Activated naive CD4-positive, alpha-beta T cell treated with anti-CD3 and anti-CD28 coated beads, Interleukin-2, amount 50 U/mL, for 24 hours (primary cell): ENCODE measurements around the gene ATL2.

Experiments
- H3K27ac Mint-ChIP-seq: one replicate; pipeline ENCODE4 v1.8.0; 2021; ENCODE audit warnings: mild to moderate bottlenecking, mixed read lengths
- H3K27me3 Mint-ChIP-seq: one replicate; pipeline ENCODE4 v1.8.0; 2021; ENCODE audit warnings: mixed read lengths
- H3K36me3 Mint-ChIP-seq: one replicate; pipeline ENCODE4 v1.8.0; 2021; ENCODE audit warnings: mixed read lengths
- H3K4me1 Mint-ChIP-seq: one replicate; pipeline ENCODE4 v1.8.0; 2021; ENCODE audit warnings: mixed read lengths
- H3K4me3 Mint-ChIP-seq: one replicate; pipeline ENCODE4 v1.8.0; 2021; ENCODE audit warnings: mild to moderate bottlenecking, mixed read lengths
- H3K9me3 Mint-ChIP-seq: one replicate; pipeline ENCODE4 v1.8.0; 2021; ENCODE audit warnings: mixed read lengths

The ATL2 gene

DNA sequence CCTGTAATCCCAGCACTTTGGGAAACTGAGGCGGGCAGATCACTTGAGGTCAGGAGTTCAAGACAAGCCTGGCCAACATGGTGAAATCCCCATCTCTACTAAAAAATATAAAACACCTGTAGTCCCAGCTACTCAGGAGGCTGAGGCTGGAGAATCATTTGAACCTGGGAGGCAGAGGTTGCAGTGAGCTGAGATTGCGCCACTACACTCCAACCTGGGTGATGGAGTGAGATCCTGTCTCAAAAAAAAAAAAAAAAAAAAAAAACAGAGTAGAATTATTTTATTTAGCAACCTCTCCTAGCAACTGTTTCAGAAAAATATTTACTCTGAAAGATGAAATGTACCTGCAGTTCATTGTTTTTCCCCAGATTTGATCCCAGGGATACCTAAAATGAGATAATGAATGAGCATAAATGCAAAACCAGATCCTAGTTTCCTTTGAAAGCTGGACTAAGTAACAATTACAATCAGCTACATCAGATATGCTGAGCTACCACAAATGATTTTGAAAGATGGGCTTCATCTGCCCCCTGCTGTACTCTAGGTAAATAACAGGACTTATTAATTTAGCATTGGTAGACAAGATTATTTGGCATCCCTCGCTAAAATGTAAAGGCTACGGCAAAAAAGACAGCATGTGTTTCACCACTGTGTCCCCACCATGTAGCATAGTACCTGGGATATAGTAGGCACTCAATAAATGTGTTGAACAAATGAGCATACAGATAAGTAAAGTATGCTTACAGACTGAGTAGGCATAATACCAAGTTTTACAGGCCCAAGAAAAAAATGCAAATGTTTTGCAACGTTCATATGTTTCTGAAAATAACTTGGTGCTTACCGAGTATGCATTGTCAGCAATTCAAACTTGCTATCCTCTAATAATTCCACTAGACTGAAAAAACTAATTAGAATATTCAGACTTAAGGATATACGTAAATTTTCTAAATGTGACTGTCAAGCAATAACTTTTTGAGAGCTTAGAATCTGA, 102.5 kb downstream of the ATL2 start:
- H3K4me1 Mint-ChIP-seq = peaks cover 3% of the 10 kb centered on the region
- no peaks in the 10 kb centered on the region for H3K9me3 Mint-ChIP-seq
- H3K36me3 Mint-ChIP-seq = no peaks in the 10 kb centered on the region
- H3K27me3 Mint-ChIP-seq = peaks cover 2% of the 10 kb centered on the region
- no peak overlapping the region for H3K27ac Mint-ChIP-seq
- no peak overlapping the region for H3K4me3 Mint-ChIP-seq

DNA sequence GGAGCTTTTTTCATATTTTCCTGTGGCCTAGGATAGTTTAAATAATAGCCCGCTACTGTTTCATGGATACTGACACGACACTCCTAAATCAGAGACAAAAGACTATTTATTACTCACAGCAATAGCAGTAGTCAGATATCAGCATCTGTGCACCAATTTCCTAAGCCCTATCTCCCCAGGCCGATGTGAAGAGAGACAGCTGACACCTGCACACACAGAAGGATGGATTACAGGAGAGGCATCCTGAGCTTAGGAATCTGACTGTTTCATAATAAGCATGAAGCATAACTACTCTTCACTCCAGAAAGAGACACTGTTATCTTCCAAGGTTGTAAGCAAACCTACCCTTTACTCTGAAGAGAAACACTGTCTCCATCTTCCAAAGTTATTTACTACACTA, 105.4 kb downstream of the ATL2 start:
- Mint-ChIP-seq H3K4me1 (peaks cover 3% of the 10 kb centered on the region), H3K27me3 (peaks cover 2% of the 10 kb centered on the region), H3K9me3 (no peaks in the 10 kb centered on the region), H3K36me3 (no peaks in the 10 kb centered on the region), H3K27ac (no peak overlapping the region), H3K4me3 (no peak overlapping the region)

DNA sequence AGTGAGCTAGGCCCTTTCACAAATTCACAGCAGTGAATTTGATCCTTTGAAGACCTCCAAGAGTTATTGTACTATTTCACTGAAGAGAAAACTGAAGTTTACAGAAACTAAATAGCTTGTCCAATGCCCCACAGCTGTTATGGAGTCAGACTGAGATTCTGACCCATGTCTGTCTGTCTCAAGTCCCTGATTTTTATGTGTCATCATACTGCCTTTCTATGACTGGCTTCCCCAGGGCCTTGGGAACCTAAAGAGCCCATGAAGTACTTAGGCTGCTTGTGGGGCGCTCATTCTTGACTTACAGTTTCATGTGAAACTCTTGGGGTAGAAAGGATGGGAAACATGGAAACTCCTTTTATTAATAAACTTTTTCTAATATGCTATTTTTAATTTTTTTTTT, 107.7 kb downstream of the ATL2 start:
- Mint-ChIP-seq H3K4me3 (no peak overlapping the region), H3K27me3 (peaks cover under 1% of the 10 kb centered on the region), H3K36me3 (no peaks in the 10 kb centered on the region), H3K4me1 (peaks cover 4% of the 10 kb centered on the region), H3K27ac (no peak overlapping the region), H3K9me3 (no peaks in the 10 kb centered on the region)

DNA sequence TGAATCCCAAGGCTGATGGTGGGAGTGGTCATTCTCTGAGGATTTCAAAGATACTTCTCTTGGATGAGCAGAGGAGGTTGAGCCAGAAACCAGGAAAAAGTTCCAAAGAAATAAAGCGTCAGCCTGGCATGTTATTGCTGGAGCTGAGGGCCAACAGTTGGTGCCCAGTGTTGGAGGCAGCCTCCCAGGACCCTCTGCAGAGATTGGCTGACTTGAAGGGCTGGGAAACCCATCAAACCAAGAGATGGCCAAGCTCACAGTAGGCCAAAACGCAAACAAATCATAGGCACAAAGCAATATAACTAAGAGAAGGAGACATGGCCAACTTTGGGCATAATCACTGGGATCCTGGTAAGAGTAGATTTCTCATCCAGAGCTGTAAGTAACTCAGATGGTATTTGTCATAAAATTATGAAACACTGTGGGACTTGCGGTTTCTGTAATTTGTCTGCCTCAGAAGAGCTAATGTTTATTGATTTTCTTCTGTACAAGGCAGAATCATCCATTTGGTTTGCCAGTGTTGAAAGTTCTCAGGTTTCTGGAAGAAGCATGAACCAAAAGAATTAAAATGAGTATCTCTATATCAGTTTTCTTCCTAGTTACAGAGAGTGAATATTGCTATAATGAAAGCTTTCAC, 108.3 kb downstream of the ATL2 start:
- Mint-ChIP-seq H3K9me3 (no peaks in the 10 kb centered on the region), H3K27me3 (no peaks in the 10 kb centered on the region), H3K27ac (no peak overlapping the region), H3K4me3 (no peak overlapping the region), H3K36me3 (no peaks in the 10 kb centered on the region), H3K4me1 (peaks cover 3% of the 10 kb centered on the region)

DNA sequence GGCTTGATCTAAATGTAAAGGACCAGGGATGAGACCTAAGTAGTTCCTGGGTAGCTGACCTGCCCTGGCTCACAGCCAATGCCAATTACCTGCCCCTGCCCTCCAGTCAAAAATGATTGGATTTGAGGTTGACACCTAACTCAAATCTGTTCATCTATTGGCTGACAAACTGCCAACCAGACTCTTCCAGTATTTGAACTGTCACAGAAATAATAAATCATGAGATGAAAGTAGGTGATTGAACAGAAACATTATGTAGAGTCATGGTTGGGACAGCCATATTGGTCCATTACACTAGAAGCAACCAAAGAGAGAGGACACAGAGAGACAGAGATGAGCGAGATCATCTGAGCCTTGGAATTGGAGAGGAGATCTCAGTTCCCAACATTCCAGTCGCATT, 109.1 kb downstream of the ATL2 start:
- Mint-ChIP-seq H3K4me1 (peaks cover 3% of the 10 kb centered on the region), H3K27ac (no peak overlapping the region), H3K9me3 (no peaks in the 10 kb centered on the region), H3K27me3 (no peaks in the 10 kb centered on the region), H3K36me3 (no peaks in the 10 kb centered on the region), H3K4me3 (no peak overlapping the region)

DNA sequence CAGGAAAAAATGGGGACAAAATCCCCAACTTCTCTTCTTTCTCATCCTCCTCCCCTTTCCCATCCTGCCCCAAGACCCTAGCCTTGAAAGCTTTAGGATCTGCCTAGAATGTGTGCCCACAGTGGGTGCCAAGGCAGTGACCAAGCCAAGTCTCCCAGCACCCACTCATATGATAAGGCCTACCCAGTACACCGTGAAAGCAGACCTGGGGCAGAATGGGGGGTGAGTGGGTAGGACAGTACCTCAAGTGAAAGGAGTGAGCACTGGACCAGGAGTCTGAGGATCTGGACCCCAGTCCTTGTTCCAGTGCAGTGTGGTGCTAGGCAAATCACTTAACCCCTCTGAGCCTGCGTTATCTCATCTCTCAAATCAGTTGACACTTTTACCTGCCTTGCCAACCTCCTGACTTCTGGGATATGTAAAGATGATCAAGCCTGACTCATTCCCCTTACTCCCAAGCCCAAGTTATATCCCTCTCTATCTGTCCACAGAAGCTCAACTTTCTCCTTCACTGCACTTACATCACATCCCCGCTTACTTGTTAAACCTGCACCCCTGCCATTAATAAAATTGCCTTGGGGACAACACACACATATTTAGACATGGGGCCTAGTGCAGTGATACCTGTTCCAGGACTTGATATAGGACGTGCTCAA, 109.7 kb downstream of the ATL2 start:
- Mint-ChIP-seq H3K27ac (no peak overlapping the region), H3K27me3 (no peaks in the 10 kb centered on the region), H3K36me3 (no peaks in the 10 kb centered on the region), H3K9me3 (no peaks in the 10 kb centered on the region), H3K4me1 (peaks cover 4% of the 10 kb centered on the region), H3K4me3 (no peak overlapping the region)

DNA sequence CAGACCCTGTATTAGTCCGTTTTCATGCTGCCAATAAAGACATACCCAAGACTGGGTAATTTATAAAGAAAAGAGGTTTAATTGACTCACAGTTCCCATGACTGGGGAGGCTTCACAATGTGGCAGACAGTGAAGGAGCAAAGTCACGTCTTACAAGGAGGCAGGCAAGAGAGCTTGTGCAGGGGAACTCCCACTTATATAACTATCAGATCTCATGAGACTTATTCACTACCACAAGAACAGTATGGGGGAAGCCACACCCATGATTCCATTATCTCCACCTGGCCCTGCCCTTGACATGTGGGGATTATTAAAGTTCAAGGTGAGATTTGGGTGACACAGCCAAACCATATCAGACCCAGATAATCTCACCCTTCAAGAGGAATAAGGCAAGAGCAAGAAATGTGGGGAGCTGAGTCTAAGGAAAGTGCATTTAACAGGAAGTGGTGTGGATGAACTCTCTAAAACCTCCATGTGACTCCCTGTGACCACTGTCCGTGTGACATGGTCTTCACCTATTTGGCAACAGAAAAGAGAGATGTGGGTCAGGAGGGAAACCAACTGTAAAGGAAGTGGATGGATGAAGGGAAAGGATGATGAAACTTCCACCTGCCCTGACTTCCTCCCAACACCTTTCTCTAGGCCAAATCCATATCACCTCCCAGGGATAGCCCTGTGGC, 110.6 kb downstream of the ATL2 start:
- peaks cover 12% of the 10 kb centered on the region for H3K4me1 Mint-ChIP-seq
- H3K27me3 Mint-ChIP-seq = no peaks in the 10 kb centered on the region
- H3K27ac Mint-ChIP-seq = no peak overlapping the region
- no peaks in the 10 kb centered on the region for H3K9me3 Mint-ChIP-seq
- H3K4me3 Mint-ChIP-seq = no peak overlapping the region
- H3K36me3 Mint-ChIP-seq = no peaks in the 10 kb centered on the region

DNA sequence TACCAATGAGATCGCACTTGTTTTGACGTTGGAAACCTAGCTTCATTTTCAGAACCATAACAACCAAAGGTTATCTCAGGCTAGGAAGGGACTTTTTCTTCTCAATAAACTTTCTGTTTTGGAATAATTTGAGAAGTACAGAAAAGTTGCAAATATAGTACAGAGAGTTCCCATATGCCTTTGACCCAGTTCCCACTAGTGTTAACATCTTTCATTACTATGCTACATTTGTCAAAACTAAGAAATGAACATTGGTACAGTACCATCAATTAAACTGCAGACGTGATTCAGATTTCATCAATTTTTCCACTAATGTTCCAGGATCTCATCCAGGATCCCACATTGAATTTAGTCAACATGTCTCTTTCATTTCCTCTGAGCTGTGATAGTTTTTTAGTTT, 111.6 kb downstream of the ATL2 start:
- H3K36me3 Mint-ChIP-seq = no peaks in the 10 kb centered on the region
- H3K4me3 Mint-ChIP-seq = no peak overlapping the region
- no peaks in the 10 kb centered on the region for H3K9me3 Mint-ChIP-seq
- peaks cover 13% of the 10 kb centered on the region for H3K4me1 Mint-ChIP-seq
- H3K27ac Mint-ChIP-seq = no peak overlapping the region
- H3K27me3 Mint-ChIP-seq = no peaks in the 10 kb centered on the region

DNA sequence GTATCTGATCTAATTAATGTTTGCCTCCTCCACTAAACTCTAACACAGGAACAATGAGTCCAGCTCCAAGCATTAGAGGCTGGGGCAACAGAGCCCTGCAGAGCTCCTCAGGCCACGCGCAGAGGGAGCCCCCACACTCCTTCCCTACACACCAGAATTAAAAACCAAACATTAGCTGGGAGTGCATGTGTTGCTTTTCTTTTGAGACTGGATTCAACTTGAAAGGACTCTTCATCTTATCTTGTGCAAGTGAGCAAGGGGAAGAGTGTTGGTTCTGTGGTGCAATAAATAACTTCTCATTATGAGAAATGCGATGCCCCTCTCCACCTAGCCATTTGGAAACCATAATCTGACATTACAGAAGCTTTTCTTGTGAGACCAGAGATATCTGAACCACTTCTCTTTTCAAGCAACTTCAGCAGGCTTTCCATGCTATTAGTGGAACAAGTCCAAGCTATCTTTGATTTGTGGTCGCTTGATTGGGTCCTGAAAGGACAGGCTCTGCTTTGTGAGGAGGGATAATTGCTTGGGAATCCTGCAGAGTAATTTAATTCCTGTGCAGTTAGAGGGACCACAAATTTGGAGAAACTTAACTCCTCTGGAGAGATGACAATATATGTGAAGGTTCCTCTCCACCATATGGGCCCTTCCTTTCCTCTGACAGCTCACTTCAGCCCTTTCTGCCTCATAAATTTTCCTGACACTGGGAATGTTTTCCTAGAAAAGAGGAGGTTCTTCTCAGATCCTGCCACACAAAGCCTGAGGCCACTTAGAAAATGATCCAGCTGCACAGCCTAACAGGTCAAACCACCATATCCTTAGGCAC, 112.5 kb downstream of the ATL2 start:
- no peak overlapping the region for H3K4me3 Mint-ChIP-seq
- no peaks in the 10 kb centered on the region for H3K36me3 Mint-ChIP-seq
- no peak overlapping the region for H3K27ac Mint-ChIP-seq
- peaks cover 13% of the 10 kb centered on the region for H3K4me1 Mint-ChIP-seq
- no peaks in the 10 kb centered on the region for H3K27me3 Mint-ChIP-seq
- no peaks in the 10 kb centered on the region for H3K9me3 Mint-ChIP-seq

DNA sequence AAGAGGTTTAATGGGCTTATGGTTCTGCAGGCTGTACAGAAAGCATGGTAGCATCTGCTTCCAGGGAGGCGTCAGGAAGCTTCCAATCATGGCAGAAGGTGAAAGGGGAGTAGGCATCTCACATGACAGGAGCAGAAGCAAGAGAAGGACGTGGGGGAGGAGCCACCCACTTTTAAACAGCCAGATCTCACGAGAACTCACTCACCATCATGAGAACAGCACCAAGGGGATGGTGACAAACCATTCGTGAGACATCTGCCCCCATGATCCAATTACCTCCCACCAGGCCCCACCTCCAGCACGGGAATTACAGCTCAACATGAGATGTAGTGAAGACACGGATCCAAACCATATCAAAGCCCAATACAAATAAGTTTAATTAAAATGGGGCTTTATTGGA, 113.8 kb downstream of the ATL2 start:
- H3K4me1 Mint-ChIP-seq = peaks cover 13% of the 10 kb centered on the region
- H3K4me3 Mint-ChIP-seq = no peak overlapping the region
- no peaks in the 10 kb centered on the region for H3K36me3 Mint-ChIP-seq
- H3K27me3 Mint-ChIP-seq = no peaks in the 10 kb centered on the region
- H3K9me3 Mint-ChIP-seq = no peaks in the 10 kb centered on the region
- H3K27ac Mint-ChIP-seq = no peak overlapping the region

DNA sequence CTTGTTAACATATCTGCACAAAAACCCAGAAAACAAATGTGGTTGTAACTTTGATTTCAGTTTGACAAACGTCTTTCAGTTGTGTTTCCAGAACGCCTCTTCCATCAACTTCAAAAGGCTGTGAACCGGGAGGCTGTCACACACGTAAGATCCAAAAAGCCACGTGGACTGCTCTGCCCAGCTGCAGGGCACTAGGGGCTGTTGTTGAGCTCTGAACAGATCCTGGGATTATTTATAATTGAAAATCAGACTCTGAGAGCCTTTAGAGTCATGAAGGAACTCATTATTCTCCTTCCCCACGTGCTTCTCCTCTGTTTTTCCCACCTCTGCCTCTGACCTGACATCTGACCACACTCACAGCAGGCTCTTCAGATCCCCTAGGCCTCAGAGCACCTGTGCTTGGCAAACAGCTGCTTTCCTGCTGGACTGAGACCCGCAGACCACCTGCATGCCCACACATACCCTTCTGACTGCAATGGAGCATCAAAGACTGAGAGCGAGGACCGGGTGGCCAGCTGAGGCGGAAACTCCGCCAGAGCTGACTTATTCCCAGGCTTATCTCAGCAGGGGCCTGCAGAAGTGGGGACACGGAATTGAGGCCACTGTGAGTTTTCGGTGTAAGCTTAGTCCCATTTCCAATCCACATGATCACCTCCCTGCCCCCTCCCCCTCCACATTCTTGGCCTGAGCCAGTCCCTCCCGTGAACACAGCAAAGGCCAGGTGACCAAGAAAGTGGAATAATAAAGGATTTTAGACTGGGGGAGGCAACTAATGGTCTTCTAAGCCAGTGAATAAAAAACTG, 114.8 kb downstream of the ATL2 start:
- no peaks in the 10 kb centered on the region for H3K27me3 Mint-ChIP-seq
- no peak overlapping the region for H3K4me3 Mint-ChIP-seq
- peaks cover 13% of the 10 kb centered on the region for H3K4me1 Mint-ChIP-seq
- H3K9me3 Mint-ChIP-seq = no peaks in the 10 kb centered on the region
- H3K36me3 Mint-ChIP-seq = no peaks in the 10 kb centered on the region
- no peak overlapping the region for H3K27ac Mint-ChIP-seq

DNA sequence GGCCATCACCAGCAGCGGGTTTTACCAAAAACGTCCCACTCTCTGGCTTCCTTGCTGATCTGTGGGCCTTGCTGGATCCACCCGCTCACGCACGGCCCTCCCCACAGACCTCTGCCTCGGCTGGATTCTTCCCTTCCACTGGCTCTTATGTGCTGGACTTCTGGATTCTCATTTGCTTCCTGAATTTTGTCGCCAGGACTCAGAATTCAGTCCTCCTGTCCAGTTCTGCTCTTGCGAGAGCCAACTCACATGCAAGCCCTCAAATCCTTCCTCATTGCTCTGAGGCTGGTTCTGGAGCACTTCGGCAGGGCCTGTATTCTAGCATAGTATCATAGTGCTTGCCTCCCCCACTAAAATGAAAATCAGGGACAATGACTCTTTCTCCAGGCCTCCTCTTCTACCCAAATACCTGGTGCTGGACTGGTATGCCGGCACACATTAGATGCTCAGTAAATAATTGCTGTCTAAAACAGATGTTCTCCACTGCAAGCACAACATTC, 115.5 kb downstream of the ATL2 start:
- Mint-ChIP-seq H3K4me3 (no peak overlapping the region), H3K27ac (no peak overlapping the region), H3K27me3 (no peaks in the 10 kb centered on the region), H3K4me1 (peaks cover 13% of the 10 kb centered on the region), H3K36me3 (no peaks in the 10 kb centered on the region), H3K9me3 (no peaks in the 10 kb centered on the region)

DNA sequence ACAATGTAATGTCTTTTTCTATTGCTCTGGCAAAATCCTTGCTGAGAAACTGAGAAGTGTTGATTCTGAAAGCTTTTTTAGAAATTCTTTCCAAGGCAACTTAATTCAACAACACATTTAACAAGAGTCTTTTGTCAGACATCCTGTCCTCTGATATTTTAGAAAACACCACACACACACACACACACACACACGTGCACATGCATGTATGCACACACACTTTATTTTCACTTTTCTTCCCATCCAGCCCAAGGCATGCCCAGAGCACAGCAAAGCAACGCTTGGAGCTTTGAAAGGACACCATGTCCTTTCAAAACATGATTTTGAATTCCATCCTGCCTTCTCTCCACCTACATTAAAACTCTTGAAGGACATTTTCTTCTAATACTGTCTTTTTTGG, 116.1 kb downstream of the ATL2 start:
- Mint-ChIP-seq H3K27ac (no peak overlapping the region), H3K9me3 (no peaks in the 10 kb centered on the region), H3K4me1 (peaks cover 9% of the 10 kb centered on the region), H3K36me3 (no peaks in the 10 kb centered on the region), H3K27me3 (no peaks in the 10 kb centered on the region), H3K4me3 (no peak overlapping the region)

DNA sequence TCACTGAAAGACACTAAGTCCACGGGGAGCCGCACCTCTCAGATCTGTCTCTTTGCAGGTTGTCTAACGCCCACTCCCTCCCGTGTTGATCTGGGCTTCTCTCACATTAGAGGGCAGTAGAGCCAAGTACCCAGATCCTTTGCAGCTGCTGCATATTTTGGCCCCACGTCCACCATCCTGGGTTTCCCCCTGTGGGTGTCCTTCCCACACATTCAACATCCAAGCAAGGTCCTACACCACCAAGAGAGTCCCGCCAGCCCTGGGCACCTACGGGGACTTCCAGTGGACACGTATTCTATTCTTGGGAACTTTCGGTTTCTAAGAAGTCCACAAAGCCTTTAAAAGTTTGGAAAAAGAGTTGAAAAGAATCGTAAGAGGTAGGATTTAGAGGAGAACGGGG, 116.6 kb downstream of the ATL2 start:
- H3K4me3 Mint-ChIP-seq = no peak overlapping the region
- no peaks in the 10 kb centered on the region for H3K36me3 Mint-ChIP-seq
- no peaks in the 10 kb centered on the region for H3K9me3 Mint-ChIP-seq
- no peak overlapping the region for H3K27ac Mint-ChIP-seq
- peaks cover 9% of the 10 kb centered on the region for H3K4me1 Mint-ChIP-seq
- no peaks in the 10 kb centered on the region for H3K27me3 Mint-ChIP-seq
